Measurements from ENCODE around the gene CTAGE8.
"Not testable (repeated sequence)": the region's sequence is repeated elsewhere in the genome, so short reads cannot be mapped to it uniquely, and the experiment has no call there.

GRCh38 chr7:144303607-144304006 is 34.5 kb upstream of the CTAGE8 start:
- not testable (repeated sequence) for TF ChIP-seq JUND (IDR thresholded peaks at IDR 0.05); CTCF (IDR thresholded peaks at IDR 0.05; ENCODE audit: low read depth, low read length, missing input control); REST (IDR thresholded peaks at IDR 0.05)
